ENCODE results near the gene ECD. TPM values are rescaled to one million over a fixed set of nuclear protein-coding genes. Genes with fewer than 3 reads are reported as not detected.

ECD gene
- total RNA-seq, 4 donors from 2014 or later, result 17.4 to 25.3 (median 24.0) TPM

DNA sequence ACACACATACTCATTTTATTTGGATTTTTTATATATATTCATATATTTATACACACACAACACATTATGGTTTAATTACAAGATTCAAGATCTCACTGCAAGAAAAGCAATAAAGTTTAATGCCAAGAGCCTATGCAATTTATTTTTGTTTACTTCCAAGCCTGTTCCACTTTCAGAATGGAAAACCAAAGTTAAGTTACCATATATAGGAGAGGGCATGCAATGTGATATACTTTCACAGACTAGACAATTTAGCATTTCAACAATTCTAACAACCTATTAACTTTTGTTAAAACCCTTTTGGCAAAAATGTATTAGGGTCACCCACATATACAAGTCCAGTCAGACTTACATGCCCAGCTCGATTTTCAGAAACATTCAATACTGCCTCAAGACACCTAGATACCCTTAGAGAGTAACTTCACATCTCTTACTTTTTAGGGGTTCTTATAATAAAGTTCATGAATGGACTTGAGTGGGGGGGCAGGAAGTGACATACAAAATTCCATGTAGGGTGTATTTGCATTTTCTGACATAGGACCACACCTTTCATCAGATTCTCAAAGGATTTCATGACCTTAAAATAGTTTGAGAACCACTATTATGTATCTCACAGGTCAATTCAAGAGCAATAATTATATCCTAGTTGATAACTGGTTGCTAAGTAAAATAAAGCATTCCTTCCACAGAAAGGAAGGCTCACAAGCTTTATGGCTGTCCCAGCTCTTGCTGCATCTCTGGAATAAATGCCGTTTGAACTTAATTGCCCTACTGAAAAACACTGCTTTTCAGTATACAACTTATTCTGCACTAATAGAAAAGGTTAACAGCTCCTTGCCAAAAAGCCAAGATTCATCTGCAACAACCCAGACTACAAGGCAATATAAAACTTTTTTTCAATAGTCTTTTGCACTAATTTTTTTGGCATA, 73.6 kb downstream of the ECD start:
- H3K4me1 ChIP-seq, result peaks cover 0 to 33% (median 14%) of the 10 kb centered on the region in 3 donors
- H3K36me3 ChIP-seq, result no peaks in the 10 kb centered on the region
- TF ChIP-seq, protein P1, sequence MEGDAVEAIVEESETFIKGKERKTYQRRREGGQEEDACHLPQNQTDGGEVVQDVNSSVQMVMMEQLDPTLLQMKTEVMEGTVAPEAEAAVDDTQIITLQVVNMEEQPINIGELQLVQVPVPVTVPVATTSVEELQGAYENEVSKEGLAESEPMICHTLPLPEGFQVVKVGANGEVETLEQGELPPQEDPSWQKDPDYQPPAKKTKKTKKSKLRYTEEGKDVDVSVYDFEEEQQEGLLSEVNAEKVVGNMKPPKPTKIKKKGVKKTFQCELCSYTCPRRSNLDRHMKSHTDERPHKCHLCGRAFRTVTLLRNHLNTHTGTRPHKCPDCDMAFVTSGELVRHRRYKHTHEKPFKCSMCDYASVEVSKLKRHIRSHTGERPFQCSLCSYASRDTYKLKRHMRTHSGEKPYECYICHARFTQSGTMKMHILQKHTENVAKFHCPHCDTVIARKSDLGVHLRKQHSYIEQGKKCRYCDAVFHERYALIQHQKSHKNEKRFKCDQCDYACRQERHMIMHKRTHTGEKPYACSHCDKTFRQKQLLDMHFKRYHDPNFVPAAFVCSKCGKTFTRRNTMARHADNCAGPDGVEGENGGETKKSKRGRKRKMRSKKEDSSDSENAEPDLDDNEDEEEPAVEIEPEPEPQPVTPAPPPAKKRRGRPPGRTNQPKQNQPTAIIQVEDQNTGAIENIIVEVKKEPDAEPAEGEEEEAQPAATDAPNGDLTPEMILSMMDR (IDR thresholded peaks at IDR 0.05), result no peak
- no peak for TF ChIP-seq POLR2A (IDR thresholded peaks at IDR 0.05)
- no peaks in the 10 kb centered on the region for H3K9me3 ChIP-seq
- WGBS, 2 donors, result 52 to 55% methylated on average over 2 of the region's 2 CpGs
- H3K4me3 ChIP-seq, result peak overlapping the region in 2 of 4 donors; percentile 83 to 91
- peak overlapping the region in 1 of 4 donors; percentile 96 for H3K27ac ChIP-seq
- no peaks in the 10 kb centered on the region for H3K27me3 ChIP-seq
- intact Hi-C loops (cut with DNase I), result no loop called here
- DNase-seq, result no peak

DNA sequence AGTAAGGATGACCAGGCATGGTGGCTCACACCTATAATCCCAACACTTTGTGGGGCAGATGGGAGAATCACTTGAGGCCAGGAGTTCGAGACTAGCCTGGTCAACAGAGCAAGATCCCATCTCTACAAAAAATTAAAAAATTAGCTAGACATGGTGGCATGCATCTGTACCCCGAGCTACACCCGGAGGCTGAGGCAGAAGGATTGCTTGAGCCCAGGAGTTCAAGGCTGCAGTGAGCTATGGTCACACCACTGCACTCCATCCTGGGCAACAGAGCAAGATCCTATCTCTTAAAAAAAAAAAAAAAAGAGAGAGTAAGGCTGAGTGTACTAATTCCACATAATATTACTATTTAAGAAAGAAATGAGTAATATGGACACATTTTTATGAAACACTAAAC, 75.0 kb downstream of the ECD start:
- intact Hi-C loops (cut with DNase I), result no loop called here
- Histone ChIP-seq H3K27me3 (no peaks in the 10 kb centered on the region), H3K4me1 (peaks cover 0 to 33% (median 14%) of the 10 kb centered on the region in 3 donors), H3K9me3 (no peaks in the 10 kb centered on the region), H3K27ac (no peak overlapping the region), H3K36me3 (no peaks in the 10 kb centered on the region), H3K4me3 (no peak overlapping the region)
- WGBS, 2 donors, result 96 to 100% methylated on average over 3 of the region's 3 CpGs
- TF ChIP-seq POLR2A (IDR thresholded peaks at IDR 0.05), result no peak
- TF ChIP-seq, protein P1 (IDR thresholded peaks at IDR 0.05), result no peak
- DNase-seq, result no peak

DNA sequence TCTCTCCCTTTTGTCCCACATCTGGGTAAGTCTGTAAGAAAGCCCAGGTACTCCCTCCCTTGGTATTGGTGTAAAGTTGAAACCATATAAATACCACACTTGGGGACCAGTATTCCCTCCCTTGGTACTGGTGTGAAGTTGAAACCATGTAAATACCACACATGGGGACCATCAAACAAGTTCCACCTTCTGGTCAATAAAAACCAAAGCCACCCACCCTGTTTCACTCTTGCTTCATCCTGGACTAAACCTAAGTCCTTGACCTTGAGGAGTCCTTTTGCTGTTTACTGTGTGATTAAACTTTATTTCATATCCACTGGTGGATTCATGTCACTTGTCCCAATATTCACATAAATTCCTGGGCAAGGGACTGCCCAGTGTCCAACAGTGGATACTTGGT, 79.5 kb downstream of the ECD start:
- no peak for DNase-seq
- H3K36me3 ChIP-seq, result no peaks in the 10 kb centered on the region
- no peak for TF ChIP-seq POLR2A (IDR thresholded peaks at IDR 0.05)
- TF ChIP-seq, protein P1 (IDR thresholded peaks at IDR 0.05), result no peak
- no peak overlapping the region for H3K27ac ChIP-seq
- no peaks in the 10 kb centered on the region for H3K27me3 ChIP-seq
- intact Hi-C loops (cut with DNase I), result no loop called here
- no peaks in the 10 kb centered on the region for H3K9me3 ChIP-seq
- peaks cover 0 to 18% (median 1%) of the 10 kb centered on the region in 3 donors for H3K4me1 ChIP-seq
- no peak overlapping the region for H3K4me3 ChIP-seq

DNA sequence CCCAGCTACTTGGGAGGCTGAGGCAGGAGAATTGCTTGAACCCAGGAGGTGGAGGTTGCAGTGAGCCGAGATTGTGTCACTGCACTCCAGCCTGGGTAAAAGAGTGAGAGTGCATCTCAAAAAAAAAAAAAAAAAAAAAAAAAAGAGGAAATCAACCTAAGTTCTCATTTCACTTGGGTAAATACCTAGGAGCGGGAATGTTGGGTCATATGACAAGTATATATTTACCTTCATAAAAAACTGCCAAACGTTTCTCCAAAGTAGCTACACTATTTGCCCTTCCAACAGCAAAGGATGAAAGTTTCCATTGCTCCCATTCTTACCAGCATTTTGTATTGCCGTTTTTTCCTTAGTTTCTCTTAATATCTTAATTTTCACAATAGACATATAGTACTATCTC, 81.0 kb downstream of the ECD start:
- Histone ChIP-seq H3K4me1 (peaks cover 0 to 19% (median 3%) of the 10 kb centered on the region in 3 donors), H3K4me3 (no peak overlapping the region), H3K36me3 (no peaks in the 10 kb centered on the region), H3K27me3 (no peaks in the 10 kb centered on the region), H3K9me3 (no peaks in the 10 kb centered on the region), H3K27ac (no peak overlapping the region)
- intact Hi-C loops (cut with DNase I), result no loop called here
- TF ChIP-seq POLR2A (IDR thresholded peaks at IDR 0.05), result no peak
- TF ChIP-seq, protein P1 (IDR thresholded peaks at IDR 0.05), result no peak
- no peak for DNase-seq
- WGBS, 2 donors, result 83 to 84% methylated on average over 4 of the region's 4 CpGs

DNA sequence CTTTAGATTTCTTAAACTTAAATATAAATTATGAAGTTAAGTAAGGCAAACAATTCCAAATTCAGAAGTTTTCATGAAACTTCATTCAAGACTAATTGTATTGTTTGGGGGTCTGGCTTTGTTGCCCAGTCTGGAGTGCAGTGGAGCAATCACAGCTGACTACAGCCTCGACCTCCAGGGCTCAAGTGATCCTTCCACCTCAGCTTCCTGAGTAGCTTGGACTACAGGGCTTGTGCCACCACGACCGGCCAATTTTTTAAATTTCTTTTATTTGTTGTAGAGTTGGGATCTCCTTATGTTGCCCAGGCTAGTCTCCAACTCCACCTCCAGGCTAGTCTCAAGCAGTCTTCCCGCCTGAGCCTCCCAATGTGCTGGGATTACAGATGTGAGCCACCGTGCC, 83.6 kb downstream of the ECD start:
- DNase-seq, result no peak
- H3K27me3 ChIP-seq, result no peaks in the 10 kb centered on the region
- TF ChIP-seq POLR2A (IDR thresholded peaks at IDR 0.05), result no peak
- TF ChIP-seq, protein P1 (IDR thresholded peaks at IDR 0.05), result no peak
- WGBS, 2 donors, result 92 to 94% methylated on average over 3 to 5 of the region's 5 CpGs
- H3K27ac ChIP-seq, result no peak overlapping the region
- peaks cover 0 to 19% (median 3%) of the 10 kb centered on the region in 3 donors for H3K4me1 ChIP-seq
- intact Hi-C loops (cut with DNase I), result no loop called here
- no peaks in the 10 kb centered on the region for H3K9me3 ChIP-seq
- no peak overlapping the region for H3K4me3 ChIP-seq
- H3K36me3 ChIP-seq, result no peaks in the 10 kb centered on the region
